LNCaP clone FGC (cell line): ENCODE results near the gene PLEKHG1.

Source experiments
- DNase-seq: peaks from one replicate; pipeline ENCODE4 v3.0.0-alpha.2; 2011; ENCODE audit warnings: low read depth
- H3K4me3 ChIP-seq: 2 replicates; pipeline ENCODE4 v1.5.1; 2011; ENCODE audit warnings: mild to moderate bottlenecking, low read depth, low read length, control low read depth
- CTCF ChIP-seq: IDR thresholded peaks from 2 replicates; pipeline ENCODE4 v1.5.1; 2012; ENCODE audit warnings: mild to moderate bottlenecking; ENCODE audit not compliant: control insufficient read depth, insufficient read depth; ENCODE audit errors: extremely low read depth

PLEKHG1 gene

GRCh38 chr6:150622941-150623874 lies 23.5 kb downstream of the PLEKHG1 start:
- no peak for DNase-seq
- no peak overlapping the region for H3K4me3 ChIP-seq
- no peak for TF ChIP-seq CTCF

DNA sequence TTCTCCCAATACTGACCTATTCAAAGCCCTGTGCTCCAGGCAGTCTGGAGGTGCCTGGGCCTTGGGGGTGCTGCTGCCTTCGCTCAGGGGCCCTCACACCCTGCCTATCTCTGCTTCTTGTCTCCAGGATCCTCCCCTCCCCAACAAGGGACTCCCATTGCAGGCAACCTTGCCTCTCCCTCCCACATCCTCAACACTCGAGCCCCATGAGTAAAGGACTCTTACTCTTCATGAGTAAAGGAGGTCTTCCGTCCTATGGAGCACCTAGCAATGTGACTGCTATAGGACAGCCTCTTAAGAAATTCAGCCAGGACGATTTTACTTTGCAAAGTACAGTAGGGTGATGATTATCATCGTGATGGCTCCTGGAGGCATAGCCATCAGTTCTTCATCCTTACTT lies 24.5 kb downstream of the PLEKHG1 start:
- no peak for TF ChIP-seq CTCF
- DNase-seq = no peak
- no peak overlapping the region for H3K4me3 ChIP-seq

DNA sequence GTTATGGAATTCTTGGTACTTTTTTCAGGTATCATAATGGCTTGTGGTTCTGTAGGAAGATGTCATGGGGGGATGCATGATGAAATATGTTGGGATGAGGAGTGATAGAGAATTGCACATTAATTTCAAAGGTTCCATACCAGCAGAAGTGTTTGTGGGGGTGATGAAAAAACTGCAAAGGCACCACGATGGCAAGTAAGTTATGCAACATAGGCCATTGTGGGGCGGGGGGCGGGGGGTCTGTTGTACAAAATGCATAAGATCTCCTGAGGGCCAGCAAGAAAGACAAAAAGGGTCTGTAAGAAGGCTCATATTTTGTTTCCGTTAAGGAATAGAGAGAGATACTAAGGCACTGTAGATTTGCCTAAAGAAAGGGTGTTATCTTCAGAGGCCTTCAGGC lies 26.2 kb downstream of the PLEKHG1 start:
- H3K4me3 ChIP-seq = no peak overlapping the region
- DNase-seq = no peak
- no peak for TF ChIP-seq CTCF

DNA sequence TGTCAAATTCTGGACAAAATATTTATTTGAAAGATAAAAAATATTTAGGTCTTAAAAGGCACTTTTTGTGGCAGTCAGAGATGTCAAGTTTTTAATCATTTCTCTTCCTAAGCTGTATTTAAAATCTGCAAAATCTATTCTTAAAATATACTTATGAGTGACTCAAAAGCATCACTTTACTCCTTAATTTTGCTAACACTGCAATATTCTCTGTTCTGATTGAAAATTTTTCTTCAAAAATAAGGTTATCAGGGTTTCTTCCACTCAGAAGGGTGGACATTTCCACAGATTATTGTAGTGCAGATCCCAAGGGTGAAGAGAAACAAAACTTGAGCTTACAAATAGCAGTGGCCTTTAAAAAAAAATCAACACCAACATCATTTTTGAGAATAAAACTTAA lies 27.5 kb downstream of the PLEKHG1 start:
- TF ChIP-seq CTCF = no peak
- no peak overlapping the region for H3K4me3 ChIP-seq
- no peak for DNase-seq

- DNase-seq = no peak
- no peak overlapping the region for H3K4me3 ChIP-seq
- TF ChIP-seq CTCF = no peak
These were observed 27.9 kb downstream of the PLEKHG1 start for GRCh38 chr6:150627585-150628025.

- TF ChIP-seq CTCF = no peak
- no peak for DNase-seq
- no peak overlapping the region for H3K4me3 ChIP-seq
These were observed 29.2 kb downstream of the PLEKHG1 start for GRCh38 chr6:150628908-150629307.
